Hepatocyte (in vitro differentiated cells): ENCODE results near the gene SOCS2.

Experiments used
- CTCF ChIP-seq: fragments of 200-600 bp; sonication (generic); IDR thresholded peaks from 2 replicates; pipeline ENCODE4 v1.5.1; 2016; ENCODE audit warnings: antibody characterized with exemption, mild to moderate bottlenecking; ENCODE audit not compliant: poor library complexity
- EZH2phosphoT487 ChIP-seq: fragments of 200-600 bp; sonication (generic); IDR thresholded peaks from one replicate; pipeline ENCODE4 v1.6.1; 2018; ENCODE audit warnings: antibody characterized with exemption, mild to moderate bottlenecking, low read depth, moderate library complexity; ENCODE audit not compliant: unreplicated experiment, severe bottlenecking

- TF ChIP-seq CTCF, result no peak
- no peak for TF ChIP-seq EZH2phosphoT487
These were observed 39.2 kb upstream of the SOCS2 start for GRCh38 chr12:93533310-93533709.
